ENCODE results near the gene STARD13. TPM values are rescaled to one million over a fixed set of nuclear protein-coding genes. Genes with fewer than 3 reads are reported as not detected.

Gene STARD13
- under 1 TPM; 0.02 to 0.25 TPM for total RNA-seq

- ChIA-PET POLR2A (no interaction called here), CTCF (interaction anchor here (0.8 kb wide), 1 partner anchor 42 kb away, joined by 3 read pairs; no protein-coding TSS in a partner anchor)
- peak; percentile 6 for DNase-seq
- Mint-ChIP-seq H3K4me1 (peaks cover 15% of the 10 kb centered on the region), H3K27me3 (peaks cover 42% of the 10 kb centered on the region), H3K4me3 (peak within 1 kb of the TSS; percentile 61), H3K9me3 (no peaks in the 10 kb centered on the region), H3K36me3 (ENCODE audit: low read depth) (no peaks in the 10 kb centered on the region), H3K27ac (peak within 1 kb of the TSS; percentile 27)
These were observed at the start of gene STARD13 for GRCh38 chr13:33285420-33286124. STARD13 (minus strand) TSS chr13:33285755; CDS start chr13:33285638, 117 bp downstream.

- H3K36me3 Mint-ChIP-seq (ENCODE audit: low read depth): no peaks in the 10 kb centered on the region
- no peaks in the 10 kb centered on the region for H3K27me3 Mint-ChIP-seq
- no peak overlapping the region for H3K27ac Mint-ChIP-seq
- POLR2A ChIA-PET: no interaction called here
- no peak for DNase-seq
- H3K4me3 Mint-ChIP-seq: no peak overlapping the region
- H3K9me3 Mint-ChIP-seq: no peaks in the 10 kb centered on the region
- CTCF ChIA-PET: interaction anchor here (0.6 to 0.7 kb wide), 2 partner anchors 8 to 501 kb away, joined by 3 read pairs; no protein-coding TSS in a partner anchor
- H3K4me1 Mint-ChIP-seq: no peaks in the 10 kb centered on the region
These were observed 49.3 kb upstream of the STARD13 start for GRCh38 chr13:33334831-33335230.

- Mint-ChIP-seq H3K4me1 (no peaks in the 10 kb centered on the region), H3K9me3 (no peaks in the 10 kb centered on the region), H3K36me3 (ENCODE audit: low read depth) (no peaks in the 10 kb centered on the region), H3K27me3 (no peaks in the 10 kb centered on the region), H3K4me3 (no peak overlapping the region), H3K27ac (no peak overlapping the region)
- ChIA-PET CTCF (no interaction called here), POLR2A (no interaction called here)
- DNase-seq: no peak
These were observed 46.4 kb upstream of the STARD13 start for GRCh38 chr13:33331962-33332361.

- no peaks in the 10 kb centered on the region for H3K27me3 Mint-ChIP-seq
- H3K4me3 Mint-ChIP-seq: no peak overlapping the region
- CTCF ChIA-PET: interaction anchor here (1.0 kb wide), 1 partner anchor 11 kb away, joined by 3 read pairs; no protein-coding TSS in a partner anchor
- no peak overlapping the region for H3K27ac Mint-ChIP-seq
- H3K9me3 Mint-ChIP-seq: no peaks in the 10 kb centered on the region
- H3K36me3 Mint-ChIP-seq (ENCODE audit: low read depth): no peaks in the 10 kb centered on the region
- POLR2A ChIA-PET: no interaction called here
- DNase-seq: no peak
- H3K4me1 Mint-ChIP-seq: no peaks in the 10 kb centered on the region
These were observed 44.9 kb upstream of the STARD13 start for GRCh38 chr13:33330483-33330882.

GRCh38 chr13:33328701-33329100, 43.1 kb upstream of the STARD13 start:
- POLR2A ChIA-PET: no interaction called here
- Mint-ChIP-seq H3K36me3 (ENCODE audit: low read depth) (no peaks in the 10 kb centered on the region), H3K27me3 (no peaks in the 10 kb centered on the region), H3K27ac (no peak overlapping the region), H3K9me3 (no peaks in the 10 kb centered on the region), H3K4me1 (no peaks in the 10 kb centered on the region), H3K4me3 (no peak overlapping the region)
- DNase-seq: no peak
- CTCF ChIA-PET: no interaction called here

GRCh38 chr13:33326723-33327122, 41.2 kb upstream of the STARD13 start:
- no peak for DNase-seq
- no peaks in the 10 kb centered on the region for H3K9me3 Mint-ChIP-seq
- no peaks in the 10 kb centered on the region for H3K4me1 Mint-ChIP-seq
- no peak overlapping the region for H3K27ac Mint-ChIP-seq
- no peak overlapping the region for H3K4me3 Mint-ChIP-seq
- CTCF ChIA-PET: no interaction called here
- POLR2A ChIA-PET: no interaction called here
- H3K36me3 Mint-ChIP-seq (ENCODE audit: low read depth): no peaks in the 10 kb centered on the region
- peaks cover 2% of the 10 kb centered on the region for H3K27me3 Mint-ChIP-seq

- no peaks in the 10 kb centered on the region for H3K4me1 Mint-ChIP-seq
- H3K27me3 Mint-ChIP-seq: peaks cover 5% of the 10 kb centered on the region
- ChIA-PET POLR2A (no interaction called here), CTCF (no interaction called here)
- no peaks in the 10 kb centered on the region for H3K9me3 Mint-ChIP-seq
- no peak for DNase-seq
- no peaks in the 10 kb centered on the region for H3K36me3 Mint-ChIP-seq (ENCODE audit: low read depth)
- H3K27ac Mint-ChIP-seq: no peak overlapping the region
- H3K4me3 Mint-ChIP-seq: no peak overlapping the region
These were observed 40.7 kb upstream of the STARD13 start for GRCh38 chr13:33326246-33326645.

- CTCF ChIA-PET: no interaction called here
- Mint-ChIP-seq H3K9me3 (no peaks in the 10 kb centered on the region), H3K27me3 (peaks cover 6% of the 10 kb centered on the region), H3K36me3 (ENCODE audit: low read depth) (no peaks in the 10 kb centered on the region), H3K4me1 (no peaks in the 10 kb centered on the region), H3K27ac (no peak overlapping the region), H3K4me3 (no peak overlapping the region)
- POLR2A ChIA-PET: no interaction called here
- DNase-seq: no peak
These were observed 38.4 kb upstream of the STARD13 start for GRCh38 chr13:33323801-33324510.

- no peak overlapping the region for H3K4me3 Mint-ChIP-seq
- CTCF ChIA-PET: no interaction called here
These were observed 37.6 kb upstream of the STARD13 start for GRCh38 chr13:33322965-33323668.

GRCh38 chr13:33322543-33322809, 36.9 kb upstream of the STARD13 start:
- no peak for DNase-seq
- Mint-ChIP-seq H3K9me3 (no peaks in the 10 kb centered on the region), H3K27me3 (peaks cover 6% of the 10 kb centered on the region), H3K27ac (no peak overlapping the region), H3K4me3 (no peak overlapping the region), H3K36me3 (ENCODE audit: low read depth) (no peaks in the 10 kb centered on the region), H3K4me1 (no peaks in the 10 kb centered on the region)
- POLR2A ChIA-PET: no interaction called here
- CTCF ChIA-PET: no interaction called here

More at GRCh38 chr13:33322965-33323668, 37.6 kb upstream of the STARD13 start:
- H3K27me3 Mint-ChIP-seq: peaks cover 6% of the 10 kb centered on the region
- no peaks in the 10 kb centered on the region for H3K4me1 Mint-ChIP-seq
- H3K27ac Mint-ChIP-seq: no peak overlapping the region
- no peaks in the 10 kb centered on the region for H3K9me3 Mint-ChIP-seq
- DNase-seq: no peak
- POLR2A ChIA-PET: no interaction called here
- no peaks in the 10 kb centered on the region for H3K36me3 Mint-ChIP-seq (ENCODE audit: low read depth)

- Mint-ChIP-seq H3K9me3 (no peaks in the 10 kb centered on the region), H3K27ac (no peak overlapping the region), H3K36me3 (ENCODE audit: low read depth) (no peaks in the 10 kb centered on the region), H3K4me3 (no peak overlapping the region), H3K27me3 (peaks cover 6% of the 10 kb centered on the region), H3K4me1 (no peaks in the 10 kb centered on the region)
- POLR2A ChIA-PET: no interaction called here
- CTCF ChIA-PET: no interaction called here
- no peak for DNase-seq
These were observed 36.4 kb upstream of the STARD13 start for GRCh38 chr13:33321686-33322542.

GRCh38 chr13:33319859-33320258, 34.3 kb upstream of the STARD13 start:
- ChIA-PET CTCF (interaction anchor here (0.6 to 1.5 kb wide), 2 partner anchors 11 to 49 kb away, joined by 3 to 5 read pairs; no protein-coding TSS in a partner anchor), POLR2A (no interaction called here)
- DNase-seq: no peak
- Mint-ChIP-seq H3K36me3 (ENCODE audit: low read depth) (no peaks in the 10 kb centered on the region), H3K9me3 (no peaks in the 10 kb centered on the region), H3K4me3 (no peak overlapping the region), H3K27ac (no peak overlapping the region), H3K4me1 (no peaks in the 10 kb centered on the region), H3K27me3 (peaks cover 6% of the 10 kb centered on the region)

GRCh38 chr13:33318744-33319143, 33.2 kb upstream of the STARD13 start:
- peaks cover 6% of the 10 kb centered on the region for H3K27me3 Mint-ChIP-seq
- H3K36me3 Mint-ChIP-seq (ENCODE audit: low read depth): no peaks in the 10 kb centered on the region
- no peak overlapping the region for H3K4me3 Mint-ChIP-seq
- no peak for DNase-seq
- H3K9me3 Mint-ChIP-seq: no peaks in the 10 kb centered on the region
- CTCF ChIA-PET: interaction anchor here (0.6 kb wide), 1 partner anchor 547 kb away, joined by 3 read pairs; no protein-coding TSS in a partner anchor
- POLR2A ChIA-PET: no interaction called here
- H3K4me1 Mint-ChIP-seq: no peaks in the 10 kb centered on the region
- H3K27ac Mint-ChIP-seq: no peak overlapping the region
